ENCODE data around the gene ADNP2.

- TF ChIP-seq POLR2A (IDR thresholded peaks at IDR 0.05; ENCODE audit: low read length) (no peak), GATA1 (IDR thresholded peaks at IDR 0.05; ENCODE audit: low read depth, low read length) (no peak)
Observed at GRCh38 chr18:80109676-80110078, 615 bp downstream of the ADNP2 start.

Measured in erythroblast (primary cell).